H9 (cell line): ENCODE data around the gene RBMS3. TPM values are rescaled to one million over a fixed set of nuclear protein-coding genes. Genes with fewer than 3 reads are reported as not detected.
A peak's percentile ranks its signal among the peaks of the same experiment; 100 is the strongest.

Experiments
- DNase-seq: peaks from one replicate; pipeline ENCODE4 v3.0.0-alpha.2; 2017
- H2AFZ ChIP-seq: one replicate; pipeline ENCODE4 v1.6.1; 2013; ENCODE audit warnings: mild to moderate bottlenecking, low read length, control low read depth, moderate library complexity
- H2AK5ac ChIP-seq: 2 replicates; pipeline ENCODE4 v1.6.1; 2013; ENCODE audit warnings: low read length, control low read depth, mixed read lengths; ENCODE audit not compliant: insufficient read length
- H2BK120ac ChIP-seq: one replicate; pipeline ENCODE4 v1.6.1; 2013; ENCODE audit warnings: low read depth, mild to moderate bottlenecking, low read length, control low read depth, inconsistent platforms; ENCODE audit not compliant: poor library complexity, severe bottlenecking
- H2BK12ac ChIP-seq: 2 replicates; pipeline ENCODE4 v1.6.1; 2013; ENCODE audit warnings: low read length, control low read depth, mixed read lengths, low read depth; ENCODE audit not compliant: insufficient read length
- H2BK15ac ChIP-seq: 2 replicates; pipeline ENCODE4 v1.6.1; 2013; ENCODE audit warnings: low read depth, low read length, control low read depth
- H2BK20ac ChIP-seq: one replicate; pipeline ENCODE4 v1.6.1; 2013; ENCODE audit warnings: low read depth, mild to moderate bottlenecking, low read length, control low read depth, inconsistent platforms; ENCODE audit not compliant: poor library complexity, severe bottlenecking
- H2BK5ac ChIP-seq: 2 replicates; pipeline ENCODE4 v1.6.1; 2013; ENCODE audit warnings: low read length, control low read depth, mixed read lengths; ENCODE audit not compliant: insufficient read length
- H3K14ac ChIP-seq: 2 replicates; pipeline ENCODE4 v1.6.1; 2013; ENCODE audit warnings: low read length, control low read depth; ENCODE audit not compliant: insufficient read depth
- H3K18ac ChIP-seq: 2 replicates; pipeline ENCODE4 v1.6.1; 2013; ENCODE audit warnings: low read depth, mild to moderate bottlenecking, mixed read lengths, low read length, control low read depth; ENCODE audit not compliant: insufficient read length
- H3K23ac ChIP-seq: 2 replicates; pipeline ENCODE4 v1.6.1; 2013; ENCODE audit warnings: low read length, control low read depth, mixed read lengths, low read depth; ENCODE audit not compliant: insufficient read length
- H3K23me2 ChIP-seq: 2 replicates; pipeline ENCODE4 v1.6.1; 2013; ENCODE audit warnings: low read depth, mild to moderate bottlenecking, mixed read lengths, low read length, control low read depth; ENCODE audit not compliant: insufficient read length, poor library complexity, severe bottlenecking
- H3K27ac ChIP-seq: 2 replicates; pipeline ENCODE4 v1.5.1; 2013; ENCODE audit warnings: low read length, control low read depth, mixed read lengths, low read depth; ENCODE audit not compliant: insufficient read length
- H3K27me3 ChIP-seq: 2 replicates; pipeline ENCODE4 v1.6.1; 2013; ENCODE audit warnings: low read length, control low read depth, inconsistent platforms; ENCODE audit not compliant: insufficient read depth
- H3K4ac ChIP-seq: 2 replicates; pipeline ENCODE4 v1.6.1; 2013; ENCODE audit warnings: low read depth, mild to moderate bottlenecking, control low read depth, inconsistent platforms, low read length, moderate library complexity
- H3K4me1 ChIP-seq: 2 replicates; pipeline ENCODE4 v1.6.1; 2013; ENCODE audit warnings: low read length, control low read depth, inconsistent platforms; ENCODE audit not compliant: insufficient read depth
- H3K4me2 ChIP-seq: 2 replicates; pipeline ENCODE4 v1.6.1; 2013; ENCODE audit warnings: low read length, control low read depth, mixed read lengths; ENCODE audit not compliant: insufficient read length, insufficient read depth
- H3K56ac ChIP-seq: 2 replicates; pipeline ENCODE4 v1.6.1; 2013; ENCODE audit warnings: low read depth, mild to moderate bottlenecking, mixed read lengths, low read length, control low read depth; ENCODE audit not compliant: insufficient read length
- H3K79me1 ChIP-seq: 2 replicates; pipeline ENCODE4 v1.6.1; 2013; ENCODE audit warnings: low read depth, mild to moderate bottlenecking, moderate library complexity, low read length, control low read depth, inconsistent platforms; ENCODE audit not compliant: insufficient read depth, poor library complexity, severe bottlenecking
- H3K79me2 ChIP-seq: 2 replicates; pipeline ENCODE4 v1.6.1; 2013; ENCODE audit warnings: low read length, control low read depth, inconsistent platforms; ENCODE audit not compliant: insufficient read depth
- H3K9ac ChIP-seq: 2 replicates; pipeline ENCODE4 v1.6.1; 2013; ENCODE audit warnings: low read length, control low read depth, mixed read lengths; ENCODE audit not compliant: insufficient read length; ENCODE audit errors: extremely low read depth
- H3K9me3 ChIP-seq: one replicate; pipeline ENCODE4 v1.6.1; 2013; ENCODE audit warnings: low read depth, low read length, inconsistent platforms; ENCODE audit not compliant: control insufficient read depth
- H3T11ph ChIP-seq: one replicate; pipeline ENCODE4 v1.6.1; 2013; ENCODE audit warnings: mild to moderate bottlenecking, low read length, control low read depth, inconsistent platforms
- H4K20me1 ChIP-seq: one replicate; pipeline ENCODE4 v1.6.1; 2013; ENCODE audit not compliant: control insufficient read depth, insufficient read length, insufficient read depth
- H4K5ac ChIP-seq: 2 replicates; pipeline ENCODE4 v1.6.1; 2013; ENCODE audit warnings: low read depth, mild to moderate bottlenecking, mixed read lengths, low read length, control low read depth; ENCODE audit not compliant: insufficient read length
- H4K8ac ChIP-seq: replicated peaks from 2 replicates; pipeline ENCODE4 v1.6.1; 2013; ENCODE audit warnings: low read length, control low read depth, mixed read lengths, low read depth; ENCODE audit not compliant: insufficient read length
- H4K91ac ChIP-seq: 2 replicates; pipeline ENCODE4 v1.6.1; 2013; ENCODE audit warnings: low read depth, mild to moderate bottlenecking, moderate library complexity, mixed read lengths, low read length, control low read depth; ENCODE audit not compliant: insufficient read length
- H3K27ac Mint-ChIP-seq, 3 experiments: 2 replicates in 2 of 3; 3 replicates in 1 of 3; pipeline ENCODE4 v1.8.0; 2020 to 2021; ENCODE audit warnings: mixed read lengths in 3 of 3, mild to moderate bottlenecking in 1 of 3, moderate library complexity in 1 of 3
- H3K27me3 Mint-ChIP-seq: 2 replicates; pipeline ENCODE4 v1.8.0; 2021; ENCODE audit warnings: low read depth, mild to moderate bottlenecking, moderate library complexity, mixed read lengths
- H3K36me3 Mint-ChIP-seq, 3 experiments: 2 replicates in 2 of 3; 3 replicates in 1 of 3; pipeline ENCODE4 v1.8.0; 2020 to 2021; ENCODE audit warnings: low read depth in 3 of 3, mixed read lengths in 3 of 3; ENCODE audit not compliant: insufficient read depth in 1 of 3
- H3K4me1 Mint-ChIP-seq, 2 experiments: 2 replicates each; pipeline ENCODE4 v1.8.0; 2020; ENCODE audit warnings: mixed read lengths in 2 of 2
- H3K4me3 Mint-ChIP-seq, 2 experiments: 2 replicates in 1 of 2; 3 replicates in 1 of 2; pipeline ENCODE4 v1.8.0; 2020 to 2021; ENCODE audit warnings: mild to moderate bottlenecking in 2 of 2, mixed read lengths in 2 of 2, moderate library complexity in 1 of 2
- H3K9me3 Mint-ChIP-seq, 2 experiments: 2 replicates in 1 of 2; 3 replicates in 1 of 2; pipeline ENCODE4 v1.8.0; 2020; ENCODE audit warnings: mild to moderate bottlenecking in 2 of 2, mixed read lengths in 2 of 2, moderate library complexity in 1 of 2
- CTCF ChIP-seq: fragments of 200-600 bp; sonication (generic); conservative IDR thresholded peaks from 3 replicates; pipeline ENCODE4 v1.8.0; 2021; ENCODE audit warnings: antibody characterized with exemption, mild to moderate bottlenecking
- WGBS: extraction: QIAGEN DNeasy Blood & Tissue Kit; methylation state at CpG from one replicate; pipeline ENCODE4 v1.1.7; 2013; ENCODE audit warnings: missing lambda C conversion rate, low lambda C conversion rate, mixed read lengths; ENCODE audit not compliant: insufficient read length; ENCODE audit errors: extremely low coverage; 5-methylcytosine and 5-hydroxymethylcytosine counted together
- total RNA-seq: library from RNA; stranded (reverse); gene quantifications from 2 replicates; pipeline ENCODE4 v1.2.1, GENCODE V29; 2021

Gene RBMS3
- total RNA-seq, 1 experiment from 2014 or later = 8.1 TPM

GRCh38 chr3:29557825-29558224, 277.0 kb downstream of the RBMS3 start:
- Histone ChIP-seq H2BK12ac (no peak overlapping the region), H4K20me1 (no peaks in the 10 kb centered on the region), H3K27me3 (no peaks in the 10 kb centered on the region), H2BK5ac (no peak overlapping the region), H3K23ac (no peak overlapping the region), H2AK5ac (no peak overlapping the region), H3K18ac (no peak overlapping the region), H3K9ac (no peak overlapping the region), H3K56ac (no peak overlapping the region), H3K14ac (no peak overlapping the region), H3K4me2 (no peak overlapping the region), H3K4me1 (peaks cover 4% of the 10 kb centered on the region; the same call in 1 of the 2 replicates), H2BK20ac (no peak overlapping the region), H3K27ac (no peak overlapping the region), H3T11ph (no peak overlapping the region), H2BK120ac (no peak overlapping the region), H3K4ac (no peak overlapping the region), H4K5ac (no peak overlapping the region), H4K8ac (no peak overlapping the region), H2AFZ (no peak overlapping the region), H3K79me2 (no peaks in the 10 kb centered on the region), H2BK15ac (no peak overlapping the region), H3K9me3 (no peaks in the 10 kb centered on the region), H3K23me2 (no peaks in the 10 kb centered on the region), H4K91ac (no peak overlapping the region), H3K79me1 (no peaks in the 10 kb centered on the region)
- Mint-ChIP-seq H3K27ac (peak overlapping the region in 2 of 3 experiments; percentile 21 to 32; a peak in 3 of 7 replicates), H3K36me3 (peaks cover 0 to 2% (median 2%) of the 10 kb centered on the region in 3 experiments; a peak in 2 of 7 replicates), H3K4me1 (peaks cover 5 to 21% of the 10 kb centered on the region in 2 experiments), H3K27me3 (no peaks in the 10 kb centered on the region), H3K9me3 (peaks cover 0 to 2% of the 10 kb centered on the region in 2 experiments; a peak in 3 of 5 replicates), H3K4me3 (no peak overlapping the region)
- no peak for DNase-seq
- WGBS = no CpG with 5 or more reads among the region's 2 CpGs
- TF ChIP-seq CTCF = no peak
